GM19193 (cell line): ENCODE results near the gene C22orf15.

Experiments used
- POLR2A ChIP-seq: IDR thresholded peaks from 4 replicates; pipeline ENCODE4 v1.6.1; 2011; ENCODE audit not compliant: insufficient read depth, insufficient read length; ENCODE audit errors: extremely low read depth

Gene C22orf15

GRCh38 chr22:23812378-23812777, 49.6 kb downstream of the C22orf15 start:
- TF ChIP-seq POLR2A: no peak
